Endothelial cell of umbilical vein (primary cell): ENCODE results near the gene RASAL2.

Experiments
- EZH2 ChIP-seq: IDR thresholded peaks from 2 replicates; pipeline ENCODE4 v1.6.1; 2012; ENCODE audit warnings: borderline replicate concordance, low read depth, mild to moderate bottlenecking, moderate library complexity, low read length, inconsistent platforms; ENCODE audit not compliant: severe bottlenecking
- FOS ChIP-seq: IDR thresholded peaks from 2 replicates; pipeline ENCODE4 v1.6.1; 2011; ENCODE audit warnings: mild to moderate bottlenecking, low read length, moderate library complexity, borderline replicate concordance; ENCODE audit not compliant: insufficient read depth
- MYC ChIP-seq: IDR thresholded peaks from one replicate; pipeline ENCODE4 v1.6.1; 2011; ENCODE audit warnings: mild to moderate bottlenecking, low read depth, low read length
- POLR2A ChIP-seq: IDR thresholded peaks from 2 replicates; pipeline ENCODE4 v1.6.1; 2012; ENCODE audit warnings: low read depth, mild to moderate bottlenecking, control low read depth, low read length
- POLR2AphosphoS5 ChIP-seq: IDR thresholded peaks from 2 replicates; pipeline ENCODE4 v1.6.1; 2012; ENCODE audit warnings: low read depth, mild to moderate bottlenecking, control low read depth, low read length, moderate library complexity; ENCODE audit not compliant: insufficient read depth
- TF ChIP-seq, protein P1 (sequence below), 2 donors: IDR thresholded peaks; 1 replicate in 1 of 2; 2 replicates in 1 of 2; pipeline ENCODE4 v1.5.1; 2011; ENCODE audit warnings: low read length in 2 of 2, mild to moderate bottlenecking in 2 of 2, moderate library complexity in 2 of 2, control low read depth in 1 of 2, inconsistent platforms in 1 of 2, low read depth in 1 of 2; ENCODE audit not compliant: insufficient read depth in 1 of 2; ENCODE audit errors: extremely low read depth in 1 of 2
- TF ChIP-seq, protein P2 (sequence below): IDR thresholded peaks from 2 replicates; pipeline ENCODE4 v1.6.1; 2011; ENCODE audit not compliant: insufficient read depth, insufficient read length

DNA sequence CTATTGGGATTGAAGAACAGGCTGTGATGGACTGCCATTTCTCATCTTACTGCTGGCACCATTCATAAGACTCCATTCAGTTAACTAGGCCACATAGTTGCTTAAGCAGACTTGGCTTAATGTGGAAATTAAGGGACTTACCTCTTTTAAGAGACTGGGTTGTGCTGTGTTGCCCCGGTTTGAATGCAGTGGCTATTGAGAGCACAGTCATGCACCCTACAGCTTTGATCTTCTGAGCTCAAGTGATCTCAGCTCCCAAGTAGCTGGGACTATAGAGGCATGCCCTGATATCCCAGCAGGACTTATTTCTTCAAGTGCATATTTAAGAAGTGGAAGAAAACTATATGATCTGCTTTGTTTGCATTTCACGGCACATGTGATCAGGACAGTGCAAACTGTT is 181.1 kb downstream of the RASAL2 start:
- TF ChIP-seq MYC (no peak), POLR2A (no peak), EZH2 (no peak), FOS (no peak), POLR2AphosphoS5 (no peak)
- TF ChIP-seq, protein P1, sequence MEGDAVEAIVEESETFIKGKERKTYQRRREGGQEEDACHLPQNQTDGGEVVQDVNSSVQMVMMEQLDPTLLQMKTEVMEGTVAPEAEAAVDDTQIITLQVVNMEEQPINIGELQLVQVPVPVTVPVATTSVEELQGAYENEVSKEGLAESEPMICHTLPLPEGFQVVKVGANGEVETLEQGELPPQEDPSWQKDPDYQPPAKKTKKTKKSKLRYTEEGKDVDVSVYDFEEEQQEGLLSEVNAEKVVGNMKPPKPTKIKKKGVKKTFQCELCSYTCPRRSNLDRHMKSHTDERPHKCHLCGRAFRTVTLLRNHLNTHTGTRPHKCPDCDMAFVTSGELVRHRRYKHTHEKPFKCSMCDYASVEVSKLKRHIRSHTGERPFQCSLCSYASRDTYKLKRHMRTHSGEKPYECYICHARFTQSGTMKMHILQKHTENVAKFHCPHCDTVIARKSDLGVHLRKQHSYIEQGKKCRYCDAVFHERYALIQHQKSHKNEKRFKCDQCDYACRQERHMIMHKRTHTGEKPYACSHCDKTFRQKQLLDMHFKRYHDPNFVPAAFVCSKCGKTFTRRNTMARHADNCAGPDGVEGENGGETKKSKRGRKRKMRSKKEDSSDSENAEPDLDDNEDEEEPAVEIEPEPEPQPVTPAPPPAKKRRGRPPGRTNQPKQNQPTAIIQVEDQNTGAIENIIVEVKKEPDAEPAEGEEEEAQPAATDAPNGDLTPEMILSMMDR (IDR thresholded peaks at IDR 0.05; ENCODE audit: extremely low read depth in 1 of 2, insufficient read depth in 1 of 2, low read depth in 1 of 2, low read length in 2 of 2) = no peak
- TF ChIP-seq, protein P2, sequence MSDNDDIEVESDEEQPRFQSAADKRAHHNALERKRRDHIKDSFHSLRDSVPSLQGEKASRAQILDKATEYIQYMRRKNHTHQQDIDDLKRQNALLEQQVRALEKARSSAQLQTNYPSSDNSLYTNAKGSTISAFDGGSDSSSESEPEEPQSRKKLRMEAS = no peak
